22Rv1 (cell line): Measurements from ENCODE around the gene PNPLA7.

ENCODE experiments used
- CTCF ChIP-seq: fragments of 450-650 bp; IDR thresholded peaks from 2 replicates; pipeline ENCODE4 v1.5.1; 2017; ENCODE audit warnings: mild to moderate bottlenecking
- ZFX ChIP-seq: fragments of 450-650 bp; IDR thresholded peaks from 2 replicates; pipeline ENCODE4 v1.6.1; 2017; ENCODE audit warnings: antibody characterized with exemption, borderline replicate concordance

- TF ChIP-seq CTCF, result no peak
- TF ChIP-seq ZFX, result no peak
Observed at GRCh38 chr9:137416006-137416562, 134.1 kb downstream of the PNPLA7 start.
